Stimulated activated CD4-positive, alpha-beta T cell treated with anti-CD3 and anti-CD28 coated beads, TNF-alpha, amount 100 ng/mL, for 1 hour (primary cell): ENCODE measurements around the gene LEMD1.
"Not testable (repeated sequence)": the region's sequence is repeated elsewhere in the genome, so short reads cannot be mapped to it uniquely, and the experiment has no call there.

ENCODE experiments used
- DNase-seq, 3 donors: peaks; one replicate each; pipeline ENCODE4 v3.0.0-alpha.2; 2020; ENCODE audit warnings: low read depth in 3 of 3, low spot score in 1 of 3

The LEMD1 gene

DNA sequence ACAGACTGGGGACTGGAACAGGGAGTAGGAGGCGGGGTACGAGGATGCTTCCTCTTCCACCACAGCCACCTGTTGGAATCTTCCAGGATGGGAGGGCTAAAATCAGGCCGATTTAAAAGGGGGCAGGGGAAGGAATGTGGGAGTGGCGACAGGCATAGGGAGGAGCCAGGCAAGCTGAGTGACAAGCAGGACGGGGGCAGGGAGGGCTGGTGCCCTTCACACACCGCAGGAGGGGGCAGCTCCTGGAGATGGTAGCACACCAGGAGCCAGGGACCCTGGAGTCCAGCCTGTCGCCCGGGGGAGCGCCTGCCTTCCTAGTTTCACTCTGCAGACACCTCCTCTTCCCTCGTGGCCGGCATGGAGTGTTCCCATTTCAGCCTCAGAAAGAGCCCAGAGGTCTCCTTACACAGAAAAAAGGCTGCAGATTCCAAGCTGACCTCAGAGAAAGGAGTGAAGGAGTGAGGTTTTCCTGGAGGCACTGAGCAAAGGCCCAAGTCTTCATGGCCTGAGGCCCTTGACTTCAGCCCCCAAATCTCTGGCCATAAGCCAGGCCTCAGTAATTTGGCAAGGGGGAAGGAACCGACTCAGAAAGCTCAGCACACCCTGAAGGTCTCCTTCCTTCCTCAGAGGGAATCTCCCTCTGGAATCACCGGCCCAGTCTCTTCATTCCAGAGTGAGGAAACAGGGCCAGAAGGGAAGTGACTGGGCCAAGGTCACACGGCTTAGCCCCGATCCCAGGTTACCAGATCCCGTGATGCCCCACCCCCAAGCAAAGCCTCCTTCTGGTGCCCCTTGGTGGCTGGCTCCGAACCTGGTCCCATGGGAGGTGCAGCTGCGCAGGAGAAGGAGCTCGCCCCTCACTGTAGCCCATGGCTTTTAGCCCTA lies 25.8 kb upstream of the LEMD1 start:
- no peak for DNase-seq

- DNase-seq = no peak
Measured at GRCh38 chr1:205446828-205447227, 25.0 kb upstream of the LEMD1 start.

GRCh38 chr1:205445646-205445935 lies 23.7 kb upstream of the LEMD1 start:
- DNase-seq = no peak

DNA sequence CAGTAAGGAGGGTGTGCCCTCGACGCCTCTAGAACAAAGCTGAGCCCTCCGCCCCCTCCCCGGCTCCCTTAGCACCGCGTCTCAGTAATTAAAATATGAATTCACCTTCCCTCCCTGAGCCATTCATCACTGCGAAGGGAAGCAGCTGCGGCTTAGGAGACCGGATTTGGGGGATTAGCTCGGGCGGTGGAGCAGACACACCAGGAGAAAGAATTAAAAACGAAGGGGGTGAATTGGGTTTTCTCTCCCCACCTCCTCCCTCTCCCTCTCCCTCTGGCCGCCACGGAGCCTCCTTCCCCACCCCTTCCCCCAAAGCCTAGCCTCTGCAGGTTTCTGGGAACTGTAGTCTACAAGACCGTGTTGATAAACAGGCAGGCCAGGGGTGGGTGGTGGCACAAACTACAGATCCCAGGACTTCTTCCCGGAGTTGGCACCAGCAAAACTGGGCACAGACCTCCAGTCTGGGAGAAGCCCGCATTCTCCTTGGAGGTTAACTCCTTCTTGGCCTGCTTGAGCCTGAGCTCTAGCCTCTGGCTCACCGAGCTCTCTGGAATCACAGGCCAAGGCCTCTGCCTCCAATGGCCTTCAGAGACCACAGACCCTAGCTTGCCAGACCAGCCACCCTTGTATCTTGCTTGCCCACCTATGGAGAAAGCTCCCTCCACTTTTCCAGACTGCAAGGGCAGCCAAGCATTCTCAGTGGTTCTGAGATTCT lies 23.2 kb upstream of the LEMD1 start:
- no peak for DNase-seq

GRCh38 chr1:205444300-205444930 lies 22.6 kb upstream of the LEMD1 start:
- DNase-seq = no peak

DNA sequence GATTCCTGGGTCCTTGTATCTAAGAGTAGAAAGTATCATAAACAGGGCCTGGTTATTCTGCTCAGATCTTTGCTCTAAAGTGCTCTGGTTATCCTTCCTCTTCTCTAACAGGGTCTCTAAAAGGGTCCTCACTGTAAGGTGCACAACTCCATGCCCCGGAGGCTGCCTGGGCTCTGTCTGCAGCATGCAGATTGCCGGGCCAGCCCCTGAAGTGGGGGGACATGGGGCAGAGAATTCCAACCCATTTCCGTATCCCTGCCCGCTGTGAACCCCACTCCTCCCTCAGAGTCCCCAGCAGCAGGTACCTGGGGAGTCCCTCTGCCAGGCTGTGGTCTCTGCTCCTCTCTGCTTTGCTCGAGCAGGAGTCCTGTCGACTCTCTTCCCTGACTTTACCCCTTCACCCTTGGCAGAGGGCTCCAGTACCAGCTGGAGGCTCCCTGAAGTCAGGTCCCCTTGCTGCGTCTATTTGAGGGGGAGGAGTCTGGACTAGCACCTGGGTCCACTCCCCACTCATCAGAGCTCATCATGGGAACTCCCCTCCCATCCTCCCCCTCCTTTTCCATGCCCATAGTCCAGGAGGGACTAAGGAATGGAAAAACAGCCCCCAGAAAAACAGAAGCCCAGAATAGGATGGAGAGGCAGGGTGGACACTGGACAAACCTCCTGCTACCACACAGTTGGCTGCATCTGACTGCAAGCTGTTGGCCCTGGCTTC lies 21.9 kb upstream of the LEMD1 start:
- DNase-seq = no peak

- no peak for DNase-seq
Measured at GRCh38 chr1:205442051-205442725, 20.3 kb upstream of the LEMD1 start.

DNA sequence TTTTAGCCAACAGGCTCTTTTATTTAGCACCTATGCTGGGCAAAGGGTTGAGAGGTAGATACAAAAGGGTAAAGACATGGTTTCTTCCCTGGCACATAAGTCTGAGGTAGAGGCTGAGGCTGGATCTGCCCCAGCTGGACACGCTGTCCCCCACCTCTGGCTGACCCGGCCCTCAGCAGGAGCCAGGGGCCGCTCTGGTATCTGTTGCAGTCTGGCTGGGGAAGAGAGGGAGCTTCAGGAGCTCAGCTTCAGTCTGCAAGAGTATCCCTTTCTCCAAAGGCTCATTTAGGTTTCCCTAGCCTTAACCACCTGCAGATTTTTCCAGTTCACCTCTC lies 19.8 kb upstream of the LEMD1 start:
- DNase-seq = no peak

- no peak for DNase-seq
Measured at GRCh38 chr1:205441318-205441633, 19.4 kb upstream of the LEMD1 start.

GRCh38 chr1:205440476-205441317 lies 18.8 kb upstream of the LEMD1 start:
- DNase-seq = peak; percentile 29 to 48 (median 29)

GRCh38 chr1:205440121-205440475 lies 18.2 kb upstream of the LEMD1 start:
- no peak for DNase-seq

- DNase-seq = no peak
Measured at GRCh38 chr1:205438213-205439158, 16.6 kb upstream of the LEMD1 start.

GRCh38 chr1:205437570-205437969 lies 15.7 kb upstream of the LEMD1 start:
- no peak for DNase-seq

- no peak for DNase-seq
Measured at GRCh38 chr1:205436776-205437410, 15.0 kb upstream of the LEMD1 start.

DNA sequence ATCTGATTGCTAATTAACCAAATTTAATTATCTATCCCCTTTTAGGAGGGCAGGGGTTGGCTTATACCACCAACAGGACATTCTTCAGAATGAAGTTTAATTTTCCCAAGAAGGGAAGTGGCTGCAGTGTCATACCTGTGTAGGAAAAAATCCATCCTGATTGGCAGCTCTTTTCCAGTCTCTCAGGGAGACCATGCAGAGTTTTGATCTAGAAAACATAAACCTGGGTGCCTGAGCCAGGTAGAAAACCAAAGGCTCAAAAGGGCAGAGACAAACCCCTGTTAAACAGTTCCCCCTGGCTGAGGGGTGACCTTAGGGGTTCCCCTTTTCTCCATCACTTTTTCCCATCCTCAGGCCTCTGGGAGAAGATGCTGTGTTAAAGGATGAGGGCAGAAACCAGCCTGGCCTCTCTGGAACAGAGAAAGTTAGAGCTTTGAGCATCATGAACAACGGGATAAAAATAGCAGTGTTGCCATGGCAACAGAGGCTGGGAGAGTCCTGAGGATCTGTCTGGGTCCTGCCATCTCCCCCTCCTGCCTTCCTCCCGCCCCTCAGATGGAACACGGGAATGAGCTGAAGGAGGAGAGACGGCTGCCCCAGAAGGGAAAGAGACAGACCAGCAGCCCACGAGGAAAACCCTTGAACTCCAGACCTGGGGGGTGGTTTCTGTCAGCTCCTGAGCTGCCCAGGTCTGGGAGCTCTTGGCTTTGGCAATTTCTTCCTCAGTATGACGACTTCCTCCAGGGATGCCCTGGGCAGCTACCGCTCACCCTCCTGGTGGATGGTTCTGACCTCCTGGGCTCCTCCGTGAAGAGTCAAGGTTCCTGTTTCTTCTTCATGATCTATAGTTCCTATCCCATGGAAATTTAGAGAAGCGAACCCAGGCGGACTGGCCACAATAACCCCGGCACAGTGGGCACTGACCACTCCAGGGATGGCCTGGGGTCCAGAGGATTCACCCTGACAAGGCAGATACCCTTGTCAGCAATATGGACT lies 14.0 kb upstream of the LEMD1 start:
- DNase-seq = no peak

GRCh38 chr1:205434738-205435137 lies 12.9 kb upstream of the LEMD1 start:
- DNase-seq = no peak

GRCh38 chr1:205432692-205433091 lies 10.8 kb upstream of the LEMD1 start:
- DNase-seq = not testable (repeated sequence)

- DNase-seq = no peak
Measured at GRCh38 chr1:205432116-205432515, 10.3 kb upstream of the LEMD1 start.
